HUES64 (cell line): Measurements from ENCODE around the gene UNC45A.
"Not testable (repeated sequence)": the region's sequence is repeated elsewhere in the genome, so short reads cannot be mapped to it uniquely, and the experiment has no call there.

Source experiments
- H3K27ac ChIP-seq: 2 replicates; pipeline ENCODE4 v1.7.0; 2013; ENCODE audit warnings: low read depth, low read length, inconsistent platforms
- H3K27me3 ChIP-seq: 2 replicates; pipeline ENCODE4 v1.6.1; 2013; ENCODE audit warnings: mild to moderate bottlenecking, low read length; ENCODE audit not compliant: insufficient read depth
- H3K36me3 ChIP-seq: 2 replicates; pipeline ENCODE4 v1.6.1; 2013; ENCODE audit warnings: mild to moderate bottlenecking, low read length; ENCODE audit not compliant: insufficient read depth
- H3K4me1 ChIP-seq: 2 replicates; pipeline ENCODE4 v1.6.1; 2013; ENCODE audit warnings: mild to moderate bottlenecking, low read length, moderate library complexity; ENCODE audit not compliant: insufficient read depth
- H3K4me3 ChIP-seq: 2 replicates; pipeline ENCODE4 v1.5.1; 2013; ENCODE audit warnings: mild to moderate bottlenecking, low read length, moderate library complexity
- H3K9ac ChIP-seq: 2 replicates; pipeline ENCODE4 v1.6.1; 2013; ENCODE audit warnings: mild to moderate bottlenecking, low read depth, low read length
- H3K9me3 ChIP-seq: 2 replicates; pipeline ENCODE4 v1.6.1; 2013; ENCODE audit warnings: low read depth, low read length; ENCODE audit not compliant: insufficient read depth
- WGBS: fragments of 150-250, 120-280 bp; methylation state at CpG from one replicate; pipeline ENCODE4 v1.1.7; 2013; ENCODE audit warnings: missing lambda C conversion rate; 5-methylcytosine and 5-hydroxymethylcytosine counted together

UNC45A gene

DNA sequence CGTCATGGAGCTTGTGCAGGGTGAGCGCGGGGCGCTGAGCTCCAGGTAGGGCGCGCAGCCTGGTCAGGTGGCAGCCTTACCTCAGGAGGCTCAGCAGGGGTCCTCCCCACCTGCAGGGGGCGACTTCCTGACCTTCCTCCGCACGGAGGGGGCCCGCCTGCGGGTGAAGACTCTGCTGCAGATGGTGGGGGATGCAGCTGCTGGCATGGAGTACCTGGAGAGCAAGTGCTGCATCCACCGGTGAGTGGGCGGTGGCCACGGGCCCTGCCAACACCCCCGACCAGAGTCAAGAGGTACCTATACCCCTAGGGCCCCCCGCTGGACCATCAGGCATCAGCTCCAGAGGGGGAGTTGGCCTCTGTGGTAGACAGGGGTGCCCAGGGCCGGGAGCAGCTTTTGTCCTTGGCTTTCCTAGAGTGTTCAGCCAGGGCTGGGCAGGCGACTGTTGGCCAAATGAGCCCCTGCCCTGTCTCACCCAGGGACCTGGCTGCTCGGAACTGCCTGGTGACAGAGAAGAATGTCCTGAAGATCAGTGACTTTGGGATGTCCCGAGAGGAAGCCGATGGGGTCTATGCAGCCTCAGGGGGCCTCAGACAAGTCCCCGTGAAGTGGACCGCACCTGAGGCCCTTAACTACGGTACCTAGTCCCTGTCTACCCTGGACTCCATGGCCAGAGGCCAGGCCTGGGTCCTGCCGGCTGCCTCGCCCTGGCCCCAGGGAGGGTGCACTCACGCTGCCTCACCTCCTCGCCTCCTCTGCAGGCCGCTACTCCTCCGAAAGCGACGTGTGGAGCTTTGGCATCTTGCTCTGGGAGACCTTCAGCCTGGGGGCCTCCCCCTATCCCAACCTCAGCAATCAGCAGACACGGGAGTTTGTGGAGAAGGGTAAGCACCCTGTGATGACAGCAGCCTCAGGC is 41.7 kb upstream of the UNC45A start:
- Histone ChIP-seq H3K36me3 (peaks cover 14% of the 10 kb centered on the region; the same call in 1 of the 2 replicates), H3K9ac (no peak overlapping the region), H3K4me1 (no peaks in the 10 kb centered on the region), H3K27me3 (no peaks in the 10 kb centered on the region), H3K4me3 (no peak overlapping the region), H3K27ac (no peak overlapping the region), H3K9me3 (no peaks in the 10 kb centered on the region)
- WGBS = 93% methylated on average over 33 of the region's 33 CpGs

DNA sequence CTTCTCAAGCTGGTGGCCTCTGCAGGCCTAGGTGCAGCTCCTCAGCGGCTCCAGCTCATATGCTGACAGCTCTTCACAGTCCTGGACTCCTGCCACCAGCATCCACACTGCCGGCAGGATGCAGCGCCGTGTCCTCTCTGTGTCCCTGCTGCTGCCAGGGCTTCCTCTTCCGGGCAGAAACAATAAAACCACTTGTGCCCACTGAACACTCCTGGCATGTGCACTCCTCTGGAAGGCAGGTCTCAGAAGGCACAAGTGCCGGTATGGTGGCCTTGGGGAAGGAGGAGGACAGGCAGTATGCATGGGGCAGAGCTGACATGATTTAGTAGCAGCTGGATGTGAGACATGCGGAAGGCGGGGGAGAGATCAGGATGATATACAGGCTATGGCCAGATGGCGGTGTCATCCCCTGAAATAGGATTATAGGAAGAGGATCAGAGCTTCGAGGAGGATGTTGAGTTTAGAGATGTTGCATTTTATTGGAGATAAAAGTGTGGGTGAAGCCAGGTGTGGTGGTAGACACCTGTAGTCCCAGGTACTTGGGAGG is 39.4 kb upstream of the UNC45A start:
- H3K36me3 ChIP-seq = peaks cover 14% of the 10 kb centered on the region; the same call in 1 of the 2 replicates
- H3K9me3 ChIP-seq = no peaks in the 10 kb centered on the region
- no peaks in the 10 kb centered on the region for H3K4me1 ChIP-seq
- WGBS = 92% methylated on average over 10 of the region's 10 CpGs
- no peaks in the 10 kb centered on the region for H3K27me3 ChIP-seq
- no peak overlapping the region for H3K4me3 ChIP-seq
- no peak overlapping the region for H3K9ac ChIP-seq
- no peak overlapping the region for H3K27ac ChIP-seq

GRCh38 chr15:90897131-90897655 is 37.9 kb upstream of the UNC45A start:
- not testable (repeated sequence) for H3K27ac ChIP-seq, H3K4me1 ChIP-seq, H3K9me3 ChIP-seq, H3K27me3 ChIP-seq, H3K4me3 ChIP-seq, H3K9ac ChIP-seq
- peaks cover 14% of the 10 kb centered on the region; the same call in 1 of the 2 replicates for H3K36me3 ChIP-seq
- WGBS = 96% methylated on average over 13 of the region's 14 CpGs

DNA sequence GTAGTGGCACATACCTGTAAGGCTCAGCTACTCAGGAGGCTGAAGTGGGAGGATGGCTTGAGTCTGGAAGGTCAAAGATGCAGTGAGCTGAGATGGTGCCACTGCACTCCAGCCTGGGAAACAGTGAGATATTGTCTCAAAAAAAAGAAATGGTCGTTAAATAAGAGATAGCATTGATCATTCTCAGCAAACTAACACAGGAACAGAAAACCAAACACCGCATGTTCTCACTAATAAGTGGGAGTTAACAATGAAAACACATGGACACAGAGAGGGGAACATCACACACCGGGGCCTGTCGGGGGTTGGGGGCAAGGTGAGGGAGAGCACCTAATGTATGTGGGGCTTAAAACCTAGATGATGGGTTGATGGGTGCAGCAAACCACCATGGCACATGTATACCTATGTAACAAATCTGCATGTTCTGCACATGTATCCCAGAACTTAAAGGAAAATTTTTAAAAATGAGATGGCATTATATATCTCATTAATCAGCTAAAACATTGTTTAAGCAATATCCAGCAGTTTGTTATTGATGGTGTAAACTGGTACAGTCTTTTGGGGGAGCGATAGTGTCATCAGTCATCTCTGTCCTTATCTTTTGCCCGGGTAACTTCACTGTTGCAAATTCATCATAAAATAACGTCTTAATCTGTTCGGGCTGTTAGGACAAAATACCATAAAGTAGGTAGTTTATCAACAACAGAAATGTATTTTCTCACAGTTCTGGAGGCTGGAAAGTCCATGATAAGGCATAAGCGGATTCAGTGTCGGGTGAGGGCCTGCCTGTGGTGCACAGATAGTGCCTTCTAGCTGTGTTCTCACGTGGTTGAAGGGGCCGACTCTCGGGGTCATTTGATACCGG is 33.7 kb upstream of the UNC45A start:
- Histone ChIP-seq H3K9ac (0 out of 2 replicates have a peak overlapping the region, but pooled peaks have one; percentile 62), H3K4me3 (peak overlapping the region; percentile 84), H3K4me1 (peaks cover 12% of the 10 kb centered on the region; the same call in 1 of the 2 replicates), H3K27ac (no peak overlapping the region), H3K9me3 (no peaks in the 10 kb centered on the region), H3K27me3 (peaks cover 29% of the 10 kb centered on the region), H3K36me3 (peaks cover 12% of the 10 kb centered on the region; the same call in 1 of the 2 replicates)
- 67% methylated on average over 13 of the region's 14 CpGs for WGBS

DNA sequence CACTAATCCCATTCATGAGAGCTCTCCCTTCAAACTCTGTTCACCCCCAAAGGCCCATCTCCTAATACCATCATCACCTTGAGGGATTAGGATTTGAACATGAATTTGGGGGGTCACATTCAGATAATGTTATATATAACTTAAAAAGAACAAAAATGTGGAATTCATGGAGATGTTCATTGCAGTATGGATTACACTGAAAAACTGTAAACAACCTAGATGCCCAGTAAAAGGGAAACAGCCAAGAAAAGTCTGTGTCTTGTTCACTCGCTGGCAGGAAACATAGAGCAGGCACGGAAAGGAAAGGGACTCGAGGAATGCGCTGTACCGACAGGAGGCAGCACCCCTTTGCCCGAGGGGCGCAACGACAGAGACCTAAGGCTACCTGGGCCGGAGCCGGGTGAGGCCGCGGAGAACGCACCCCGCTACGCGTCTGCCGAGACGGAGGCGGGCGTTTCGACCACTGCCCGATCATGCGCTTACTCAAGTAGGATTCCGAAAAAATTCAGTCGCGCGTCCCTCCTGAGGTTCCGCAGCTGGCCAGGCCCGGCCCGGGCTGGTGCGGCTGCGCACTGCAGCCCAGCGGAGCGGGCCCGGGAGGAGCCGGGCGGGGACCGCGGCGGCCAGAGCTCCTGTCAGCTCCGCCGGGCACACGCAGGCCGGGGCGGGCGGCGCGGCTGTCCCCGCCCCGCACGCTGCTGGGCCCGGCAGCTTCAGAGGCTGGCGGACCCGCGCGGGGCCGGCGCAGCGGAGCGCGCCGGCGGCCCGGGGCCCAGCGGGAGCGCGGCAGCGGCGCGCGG is 32.8 kb upstream of the UNC45A start:
- H3K9ac ChIP-seq = peak overlapping the region; percentile 67
- WGBS = under 1% methylated on average over 71 of the region's 71 CpGs
- H3K36me3 ChIP-seq = peaks cover 14% of the 10 kb centered on the region; the same call in 1 of the 2 replicates
- H3K4me1 ChIP-seq = peaks cover 12% of the 10 kb centered on the region; the same call in 1 of the 2 replicates
- H3K27ac ChIP-seq = no peak overlapping the region; the same call in 1 of the 2 replicates
- no peaks in the 10 kb centered on the region for H3K9me3 ChIP-seq
- H3K27me3 ChIP-seq = peaks cover 29% of the 10 kb centered on the region
- peak overlapping the region; percentile 84 for H3K4me3 ChIP-seq

DNA sequence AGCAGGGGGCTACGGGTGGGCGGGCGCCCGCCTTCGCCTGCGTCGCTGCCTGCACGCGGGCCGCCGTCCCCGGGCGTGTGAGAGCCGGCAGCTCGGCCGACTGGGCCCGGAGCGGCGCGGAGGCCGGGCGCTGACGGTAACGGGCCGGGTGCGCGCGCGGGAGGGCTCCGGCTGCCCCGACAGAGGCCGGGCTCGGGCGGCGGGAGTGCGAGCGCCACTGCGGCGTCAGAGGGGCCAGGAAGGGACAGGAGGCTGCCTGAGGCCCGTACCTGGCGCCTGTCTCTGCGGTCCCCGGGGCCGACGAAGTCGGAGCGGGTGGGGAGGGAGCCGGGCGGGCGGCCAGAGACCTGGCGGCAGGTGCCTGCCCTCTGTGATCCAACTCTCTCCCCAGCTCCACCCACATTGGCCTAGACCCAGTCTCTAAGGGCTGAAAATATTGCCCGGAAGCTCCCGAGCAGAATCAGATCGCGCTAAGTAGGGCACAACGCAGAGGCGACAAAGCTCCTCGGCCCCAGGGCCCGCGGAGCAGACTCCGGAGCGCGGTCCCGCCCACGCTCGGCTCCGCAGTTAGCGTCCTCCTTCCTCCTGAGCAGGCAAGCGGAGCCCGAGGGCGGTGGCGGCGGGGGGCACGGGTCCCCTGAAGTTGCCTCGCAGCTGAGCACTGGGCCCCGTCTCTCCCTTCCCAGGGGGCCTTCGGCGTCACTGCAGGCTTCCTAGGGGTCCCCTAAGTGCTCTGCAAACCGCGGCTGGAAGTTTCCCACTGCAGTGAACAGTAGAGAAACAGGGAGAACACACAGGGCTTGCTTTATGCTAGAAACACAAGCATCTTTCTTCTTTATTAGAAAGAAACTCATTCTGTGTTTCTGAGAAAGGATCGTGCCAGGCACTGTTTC is 32.0 kb upstream of the UNC45A start, which contains the start of gene MAN2A2:
Gene MAN2A2, plus strand, starts transcription at position 463 of the 893 bp plus-strand sequence. CDS start 906 bp downstream, outside the sequence.
- Histone ChIP-seq H3K4me3 (peak within 1 kb of the TSS; percentile 84), H3K27ac (no peak within 1 kb of the TSS; the same call in 1 of the 2 replicates), H3K36me3 (peaks cover 20% of the 10 kb centered on the region; the same call in 1 of the 2 replicates), H3K27me3 (peaks cover 29% of the 10 kb centered on the region), H3K4me1 (peaks cover 12% of the 10 kb centered on the region; the same call in 1 of the 2 replicates), H3K9me3 (no peaks in the 10 kb centered on the region), H3K9ac (peak within 1 kb of the TSS; percentile 67)
- under 1% methylated on average over 81 of the region's 81 CpGs for WGBS

- peaks cover 29% of the 10 kb centered on the region for H3K27me3 ChIP-seq
- H3K36me3 ChIP-seq = peaks cover 20% of the 10 kb centered on the region; the same call in 1 of the 2 replicates
- H3K9ac ChIP-seq = peak overlapping the region; percentile 67; the same call in 1 of the 2 replicates
- peaks cover 12% of the 10 kb centered on the region; the same call in 1 of the 2 replicates for H3K4me1 ChIP-seq
- no peaks in the 10 kb centered on the region for H3K9me3 ChIP-seq
- WGBS = 28% methylated on average over 15 of the region's 18 CpGs
- H3K4me3 ChIP-seq = peak overlapping the region; percentile 84
- no peak overlapping the region for H3K27ac ChIP-seq
These were observed 31.1 kb upstream of the UNC45A start for GRCh38 chr15:90903733-90904536.

GRCh38 chr15:90904746-90905145 is 30.3 kb upstream of the UNC45A start:
- 92% methylated on average over 9 of the region's 9 CpGs for WGBS
- Histone ChIP-seq H3K9me3 (no peaks in the 10 kb centered on the region), H3K36me3 (peaks cover 20% of the 10 kb centered on the region; the same call in 1 of the 2 replicates), H3K27ac (no peak overlapping the region), H3K9ac (no peak overlapping the region), H3K4me3 (no peak overlapping the region), H3K27me3 (peaks cover 29% of the 10 kb centered on the region), H3K4me1 (peaks cover 12% of the 10 kb centered on the region; the same call in 1 of the 2 replicates)
